GM23338 (cell line): ENCODE data around the gene MTARC1. TPM values are rescaled to one million over a fixed set of nuclear protein-coding genes. Genes with fewer than 3 reads are reported as not detected.

Source experiments
- ATAC-seq: fragments of 200-7000 bp; cut with Tn5 transposase; 3 replicates; pipeline ENCODE4 v1.9.1; 2020
- DNase-seq: peaks from one replicate; pipeline ENCODE4 v3.0.0-alpha.2; 2015; ENCODE audit warnings: low spot score
- H2AFZ ChIP-seq: fragments of 200-600 bp; sonication (generic); 2 replicates; pipeline ENCODE4 v1.8.0; 2016; ENCODE audit warnings: antibody characterized with exemption, mild to moderate bottlenecking, moderate library complexity
- H3F3A ChIP-seq: fragments of 200-600 bp; sonication (generic); replicated peaks from 2 replicates; pipeline ENCODE4 v1.8.0; 2017; ENCODE audit warnings: antibody characterized with exemption, mixed run types, low read depth
- H3K27ac ChIP-seq: fragments of 200-600 bp; sonication (generic); 2 replicates; pipeline ENCODE4 v1.6.1; 2016; ENCODE audit warnings: low read depth
- H3K27me3 ChIP-seq: fragments of 200-600 bp; sonication (generic); 2 replicates; pipeline ENCODE4 v1.8.0; 2016; ENCODE audit warnings: mild to moderate bottlenecking, mixed run types, moderate library complexity; ENCODE audit not compliant: insufficient read depth
- H3K36me3 ChIP-seq: fragments of 200-600 bp; sonication (generic); 2 replicates; pipeline ENCODE4 v1.8.0; 2016; ENCODE audit warnings: mild to moderate bottlenecking; ENCODE audit not compliant: insufficient read depth
- H3K4me1 ChIP-seq: fragments of 200-600 bp; sonication (generic); 2 replicates; pipeline ENCODE4 v1.8.0; 2016; ENCODE audit warnings: mild to moderate bottlenecking, moderate library complexity; ENCODE audit not compliant: insufficient read depth
- H3K4me2 ChIP-seq: fragments of 200-600 bp; sonication (generic); 2 replicates; pipeline ENCODE4 v1.7.1; 2017; ENCODE audit warnings: mixed run types
- H3K4me3 ChIP-seq: fragments of 200-600 bp; sonication (generic); 2 replicates; pipeline ENCODE4 v1.6.1; 2016; ENCODE audit warnings: mixed run types
- H3K79me2 ChIP-seq: fragments of 200-600 bp; sonication (generic); replicated peaks from 2 replicates; pipeline ENCODE4 v1.8.0; 2017; ENCODE audit warnings: mild to moderate bottlenecking; ENCODE audit not compliant: insufficient read depth
- H3K9me2 ChIP-seq: fragments of 200-600 bp; sonication (generic); 2 replicates; pipeline ENCODE4 v1.8.0; 2017; ENCODE audit not compliant: insufficient read depth
- H4K20me1 ChIP-seq: fragments of 200-600 bp; sonication (generic); replicated peaks from 2 replicates; pipeline ENCODE4 v1.8.0; 2017; ENCODE audit warnings: mild to moderate bottlenecking; ENCODE audit not compliant: insufficient read depth
- H3K27ac Mint-ChIP-seq: 2 replicates; pipeline ENCODE4 v1.8.0; 2020; ENCODE audit warnings: inconsistent platforms, mild to moderate bottlenecking, moderate library complexity, mixed read lengths
- H3K27me3 Mint-ChIP-seq: 3 replicates; pipeline ENCODE4 v1.8.0; 2022; ENCODE audit warnings: low read depth, mild to moderate bottlenecking, moderate library complexity, mixed read lengths, inconsistent platforms; ENCODE audit not compliant: insufficient read depth, poor library complexity
- H3K36me3 Mint-ChIP-seq: 3 replicates; pipeline ENCODE4 v1.8.0; 2021; ENCODE audit warnings: low read depth, mild to moderate bottlenecking, inconsistent platforms, moderate library complexity, mixed read lengths
- H3K4me1 Mint-ChIP-seq: 3 replicates; pipeline ENCODE4 v1.8.0; 2020; ENCODE audit warnings: mild to moderate bottlenecking, inconsistent platforms, mixed read lengths
- H3K4me3 Mint-ChIP-seq: 3 replicates; pipeline ENCODE4 v1.8.0; 2021; ENCODE audit warnings: moderate library complexity, mild to moderate bottlenecking, inconsistent platforms, mixed read lengths
- H3K9me3 Mint-ChIP-seq: 3 replicates; pipeline ENCODE4 v1.8.0; 2020; ENCODE audit warnings: moderate library complexity, mild to moderate bottlenecking, inconsistent platforms, mixed read lengths
- CREB1 ChIP-seq: fragments of 250-450 bp; sonication (Bioruptor Pico); IDR thresholded peaks from 2 replicates; pipeline ENCODE4 v1.5.0; 2020; ENCODE audit warnings: low read depth, mild to moderate bottlenecking, moderate library complexity
- CTCF ChIP-seq, 2 experiments: fragments of 200-600 bp in 1 of 2; sonication (generic) in 1 of 2; conservative IDR thresholded peaks; 2 replicates each; pipeline versions ENCODE4 v1.5.1 to v1.6.1; 2016 to 2017; ENCODE audit warnings: antibody characterized with exemption in 2 of 2, low read depth in 2 of 2, mild to moderate bottlenecking in 2 of 2, moderate library complexity in 1 of 2
- EZH2 ChIP-seq: fragments of 200-600 bp; sonication (generic); IDR thresholded peaks from one replicate; pipeline ENCODE4 v1.8.0; 2017; ENCODE audit warnings: antibody characterized with exemption, mild to moderate bottlenecking, low read depth; ENCODE audit not compliant: unreplicated experiment
- EZH2phosphoT487 ChIP-seq: fragments of 200-600 bp; sonication (generic); IDR thresholded peaks from one replicate; pipeline ENCODE4 v1.8.1; 2018; ENCODE audit warnings: antibody characterized with exemption; ENCODE audit not compliant: unreplicated experiment
- JUNB ChIP-seq: IDR thresholded peaks from one replicate; pipeline ENCODE4 v1.6.1; 2016; ENCODE audit warnings: antibody characterized with exemption; ENCODE audit not compliant: unreplicated experiment
- POLR2AphosphoS5 ChIP-seq: IDR thresholded peaks from 2 replicates; pipeline ENCODE4 v1.6.1; 2016; ENCODE audit warnings: antibody characterized with exemption, low read depth
- REST ChIP-seq: IDR thresholded peaks from one replicate; pipeline ENCODE4 v1.6.1; 2018; ENCODE audit warnings: antibody characterized with exemption; ENCODE audit not compliant: unreplicated experiment
- STAT1 ChIP-seq: IDR thresholded peaks from one replicate; pipeline ENCODE4 v1.6.1; 2016; ENCODE audit warnings: antibody characterized with exemption; ENCODE audit not compliant: unreplicated experiment
- ZNF114 ChIP-seq: fragments of 250-450 bp; sonication (Bioruptor Pico); IDR thresholded peaks from 2 replicates; pipeline ENCODE4 v1.5.0; 2020; ENCODE audit warnings: mild to moderate bottlenecking, moderate library complexity
- ZNF331 ChIP-seq: fragments of 250-450 bp; sonication (Bioruptor Pico); IDR thresholded peaks from 2 replicates; pipeline ENCODE4 v1.5.0; 2020; ENCODE audit warnings: low read depth, mild to moderate bottlenecking, moderate library complexity
- polyA plus RNA-seq: library from polyadenylated mRNA; unstranded; fragments of >200 nt; fragmentation: Nextera tagmentation; extraction: Ambion mirVana; gene quantifications from 2 replicates; pipeline ENCODE4 v1.2.1, GENCODE V29; 2016
- total RNA-seq: library from RNA; depleted of rRNA; stranded (reverse); fragments of >200 nt; shearing (Covaris generic); gene quantifications from 2 replicates; pipeline ENCODE4 v1.2.3, GENCODE V29; 2014
- TF ChIP-seq, protein P1 (sequence below): IDR thresholded peaks from 2 replicates; pipeline ENCODE4 v1.6.1; 2016; ENCODE audit warnings: antibody characterized with exemption

The MTARC1 gene
- total and polyA plus RNA-seq, 2 experiments from 2014 or later, result 33.9 to 34.6 TPM

- H3K4me3 Mint-ChIP-seq, result peak within 1 kb of the TSS; percentile 87
- peaks cover 41% of the 10 kb centered on the region for H3K27me3 ChIP-seq
- TF ChIP-seq JUNB (no peak), POLR2AphosphoS5 (peak; percentile 90), ZNF114 (no peak), REST (no peak)
Observed at GRCh38 chr1:220748089-220748934, 38.4 kb upstream of the MTARC1 start, which contains the start of gene MTARC2. Gene MTARC2, plus strand, starts transcription at chr1:220748322. Its CDS starts 210 bp downstream, at chr1:220748532.

GRCh38 chr1:220748936-220749335 lies 37.8 kb upstream of the MTARC1 start:
- H3F3A ChIP-seq, result no peaks in the 10 kb centered on the region
- peaks cover 41% of the 10 kb centered on the region for H3K27me3 ChIP-seq
- H3K27me3 Mint-ChIP-seq, result peaks cover 25% of the 10 kb centered on the region
- peak overlapping the region; percentile 84 for H3K4me2 ChIP-seq
- H3K27ac Mint-ChIP-seq, result no peak overlapping the region
- H2AFZ ChIP-seq, result peak overlapping the region; percentile 89
- no peaks in the 10 kb centered on the region for H3K9me2 ChIP-seq
- peaks cover 15% of the 10 kb centered on the region for H3K79me2 ChIP-seq
- H3K4me3 Mint-ChIP-seq, result peak overlapping the region; percentile 87
- H3K36me3 ChIP-seq, result no peaks in the 10 kb centered on the region
- H3K36me3 Mint-ChIP-seq, result no peaks in the 10 kb centered on the region; the same call in 2 of the 3 replicates
- peaks cover 46% of the 10 kb centered on the region for H3K4me1 Mint-ChIP-seq
- no peak overlapping the region for H3K27ac ChIP-seq
- DNase-seq, result no peak
- ATAC-seq, result no peak
- H4K20me1 ChIP-seq, result peaks cover 13% of the 10 kb centered on the region
- H3K4me1 ChIP-seq, result peaks cover 23% of the 10 kb centered on the region
- H3K4me3 ChIP-seq, result peak overlapping the region; percentile 62
- H3K9me3 Mint-ChIP-seq, result no peaks in the 10 kb centered on the region
- TF ChIP-seq CTCF (conservative IDR thresholded peaks at IDR 0.05; ENCODE audit: low read depth in 2 of 2) (no peak), STAT1 (no peak), POLR2AphosphoS5 (no peak), ZNF331 (no peak), CREB1 (no peak), ZNF114 (no peak), EZH2phosphoT487 (no peak), REST (no peak), JUNB (no peak), EZH2 (no peak)
- TF ChIP-seq, protein P1, sequence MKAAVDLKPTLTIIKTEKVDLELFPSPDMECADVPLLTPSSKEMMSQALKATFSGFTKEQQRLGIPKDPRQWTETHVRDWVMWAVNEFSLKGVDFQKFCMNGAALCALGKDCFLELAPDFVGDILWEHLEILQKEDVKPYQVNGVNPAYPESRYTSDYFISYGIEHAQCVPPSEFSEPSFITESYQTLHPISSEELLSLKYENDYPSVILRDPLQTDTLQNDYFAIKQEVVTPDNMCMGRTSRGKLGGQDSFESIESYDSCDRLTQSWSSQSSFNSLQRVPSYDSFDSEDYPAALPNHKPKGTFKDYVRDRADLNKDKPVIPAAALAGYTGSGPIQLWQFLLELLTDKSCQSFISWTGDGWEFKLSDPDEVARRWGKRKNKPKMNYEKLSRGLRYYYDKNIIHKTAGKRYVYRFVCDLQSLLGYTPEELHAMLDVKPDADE, result no peak

More at GRCh38 chr1:220748089-220748934, 38.4 kb upstream of the MTARC1 start, which contains the start of gene MTARC2:
- ATAC-seq, result peak; percentile 88
- peaks cover 15% of the 10 kb centered on the region for H3K79me2 ChIP-seq
- Mint-ChIP-seq H3K27me3 (peaks cover 25% of the 10 kb centered on the region), H3K27ac (peak within 1 kb of the TSS; percentile 85), H3K36me3 (no peaks in the 10 kb centered on the region; the same call in 2 of the 3 replicates), H3K4me1 (peaks cover 46% of the 10 kb centered on the region), H3K9me3 (no peaks in the 10 kb centered on the region)
- H3K27ac ChIP-seq, result no peak within 1 kb of the TSS
- peak within 1 kb of the TSS; percentile 62 for H3K4me3 ChIP-seq
- peak within 1 kb of the TSS; percentile 89 for H2AFZ ChIP-seq
- no peaks in the 10 kb centered on the region for H3F3A ChIP-seq
- H3K4me2 ChIP-seq, result peak within 1 kb of the TSS; percentile 84
- DNase-seq, result peak; percentile 91
- no peaks in the 10 kb centered on the region for H3K9me2 ChIP-seq
- peaks cover 13% of the 10 kb centered on the region for H4K20me1 ChIP-seq
- H3K4me1 ChIP-seq, result peaks cover 23% of the 10 kb centered on the region
- no peaks in the 10 kb centered on the region for H3K36me3 ChIP-seq
